K562 (cell line): Measurements from ENCODE around the gene SPTBN4. TPM values are rescaled to one million over a fixed set of nuclear protein-coding genes. Genes with fewer than 3 reads are reported as not detected.

Experiments used
- ATF1 ChIP-seq, 2 experiments: fragments of 450-650 bp in 1 of 2; IDR thresholded peaks; 2 replicates each; pipeline ENCODE4 v1.6.1; 2016; ENCODE audit warnings: missing compliant biosample characterization in 1 of 2, missing genetic modification characterization in 1 of 2
- HDAC2 ChIP-seq: fragments of 450-650 bp; IDR thresholded peaks from 2 replicates; pipeline ENCODE4 v1.6.1; 2016; ENCODE audit warnings: mild to moderate bottlenecking
- SIN3A ChIP-seq, 2 experiments: fragments of 150-350 bp in 1 of 2; IDR thresholded peaks; 2 replicates each; pipeline ENCODE4 v1.6.1; 2011 to 2016; ENCODE audit warnings: borderline replicate concordance in 2 of 2, low read depth in 2 of 2, low read length in 2 of 2, mild to moderate bottlenecking in 2 of 2, moderate library complexity in 2 of 2; ENCODE audit not compliant: control insufficient read depth in 1 of 2
- SMARCA4 ChIP-seq: fragments of 450-650 bp; IDR thresholded peaks from 2 replicates; pipeline ENCODE4 v1.6.1; 2016
- TAF15 ChIP-seq: fragments of 200-400 bp; formaldehyde crosslinking; IDR thresholded peaks from 2 replicates; pipeline ENCODE4 v1.6.1; 2017; ENCODE audit warnings: mild to moderate bottlenecking, low read depth, low read length, moderate library complexity
- ZNF445 ChIP-seq: fragments of 250-450 bp; sonication (Bioruptor Pico); IDR thresholded peaks from 2 replicates; pipeline ENCODE4 v1.4.0; 2020; ENCODE audit warnings: low read depth, mild to moderate bottlenecking, moderate library complexity
- polyA plus RNA-seq, 8 experiments: library from polyadenylated mRNA; depleted of rRNA in 4 of 8; stranded (reverse) in 5 of 8; unstranded in 3 of 8; fragments of >200 nt; fragmentation: Nextera tagmentation in 2 of 8; fragmentation: Illumina TruSeq in 1 of 8; extraction: Ambion mirVana in 2 of 8; extraction: Trizol in 1 of 8; gene quantifications; 2 replicates each; pipeline versions ENCODE4 v1.2.1 to v1.2.3, GENCODE V29; 2011 to 2014; ENCODE audit warnings: inconsistent platforms in 1 of 8, missing spikeins in 1 of 8
- total RNA-seq, 7 experiments: library from RNA; depleted of rRNA in 6 of 7; stranded (reverse); fragments of >200 nt in 6 of 7; fragmentation: Illumina TruSeq in 2 of 7; extraction: Trizol in 2 of 7; gene quantifications; 2 replicates each; pipeline versions ENCODE4 v1.2.1 to v1.2.3, GENCODE V29; 2011 to 2021; ENCODE audit warnings: low replicate concordance in 1 of 7
- TF ChIP-seq, protein P1 (sequence below): sonication (generic); formaldehyde crosslinking; IDR thresholded peaks from 2 replicates; pipeline ENCODE4 v1.8.0; 2022; ENCODE audit warnings: mild to moderate bottlenecking, missing genetic modification reagents
- TF ChIP-seq, protein P2 (sequence below): sonication (generic); formaldehyde crosslinking; IDR thresholded peaks from 2 replicates; pipeline ENCODE4 v1.8.0; 2022; ENCODE audit warnings: mild to moderate bottlenecking, missing genetic modification reagents
- TF ChIP-seq, protein P3 (sequence below): fragments of 450-650 bp; IDR thresholded peaks from 2 replicates; pipeline ENCODE4 v1.6.1; 2014; ENCODE audit warnings: low read depth, mild to moderate bottlenecking, moderate library complexity, borderline replicate concordance

The SPTBN4 gene
- total and polyA plus RNA-seq, 9 of the 15 experiments (the other 6 are each of a cell fraction or from before 2014, with no cell fraction given), result 0.01 to 1.5 (median 0.86) TPM

DNA sequence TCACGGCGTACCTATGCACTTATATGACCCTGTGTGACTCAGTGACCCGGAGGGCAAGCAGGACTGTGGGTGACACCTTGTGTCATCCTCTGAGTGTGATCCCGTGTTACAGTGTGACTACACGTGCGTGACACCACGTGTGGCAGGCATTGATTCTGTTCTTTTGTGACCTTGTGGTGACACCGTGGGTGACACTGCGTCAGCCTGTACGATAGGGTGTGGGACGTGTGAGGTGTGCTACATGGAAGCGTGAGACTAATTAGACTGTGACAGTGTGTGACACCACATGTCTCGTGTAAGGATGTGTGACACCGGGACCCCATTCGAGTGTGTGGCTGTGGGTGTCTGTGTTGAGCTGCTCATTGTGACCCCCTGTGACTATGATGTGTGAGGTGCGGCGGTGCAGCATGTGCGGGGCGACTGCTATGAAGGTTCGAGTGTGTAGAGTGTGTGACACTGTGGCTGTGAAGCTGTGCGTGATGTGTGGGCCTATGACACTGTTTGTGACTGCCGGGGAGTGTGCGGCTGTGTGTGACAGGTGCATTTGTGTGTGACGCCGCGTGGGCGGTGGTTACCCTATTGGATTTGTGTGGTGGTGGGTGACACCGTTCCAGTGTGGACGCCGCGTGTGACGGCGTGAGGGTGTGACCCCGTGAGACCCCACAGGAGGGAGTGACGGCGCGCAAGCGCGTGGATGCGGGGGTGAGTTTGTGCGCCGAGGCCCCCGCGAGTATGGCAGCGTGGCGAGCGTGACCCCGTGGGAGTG lies 399 bp upstream of the SPTBN4 start (continued):
- TF ChIP-seq HDAC2, result 0 out of 2 replicates have a peak, but pooled peaks have one; percentile 32
- TF ChIP-seq, protein P1, sequence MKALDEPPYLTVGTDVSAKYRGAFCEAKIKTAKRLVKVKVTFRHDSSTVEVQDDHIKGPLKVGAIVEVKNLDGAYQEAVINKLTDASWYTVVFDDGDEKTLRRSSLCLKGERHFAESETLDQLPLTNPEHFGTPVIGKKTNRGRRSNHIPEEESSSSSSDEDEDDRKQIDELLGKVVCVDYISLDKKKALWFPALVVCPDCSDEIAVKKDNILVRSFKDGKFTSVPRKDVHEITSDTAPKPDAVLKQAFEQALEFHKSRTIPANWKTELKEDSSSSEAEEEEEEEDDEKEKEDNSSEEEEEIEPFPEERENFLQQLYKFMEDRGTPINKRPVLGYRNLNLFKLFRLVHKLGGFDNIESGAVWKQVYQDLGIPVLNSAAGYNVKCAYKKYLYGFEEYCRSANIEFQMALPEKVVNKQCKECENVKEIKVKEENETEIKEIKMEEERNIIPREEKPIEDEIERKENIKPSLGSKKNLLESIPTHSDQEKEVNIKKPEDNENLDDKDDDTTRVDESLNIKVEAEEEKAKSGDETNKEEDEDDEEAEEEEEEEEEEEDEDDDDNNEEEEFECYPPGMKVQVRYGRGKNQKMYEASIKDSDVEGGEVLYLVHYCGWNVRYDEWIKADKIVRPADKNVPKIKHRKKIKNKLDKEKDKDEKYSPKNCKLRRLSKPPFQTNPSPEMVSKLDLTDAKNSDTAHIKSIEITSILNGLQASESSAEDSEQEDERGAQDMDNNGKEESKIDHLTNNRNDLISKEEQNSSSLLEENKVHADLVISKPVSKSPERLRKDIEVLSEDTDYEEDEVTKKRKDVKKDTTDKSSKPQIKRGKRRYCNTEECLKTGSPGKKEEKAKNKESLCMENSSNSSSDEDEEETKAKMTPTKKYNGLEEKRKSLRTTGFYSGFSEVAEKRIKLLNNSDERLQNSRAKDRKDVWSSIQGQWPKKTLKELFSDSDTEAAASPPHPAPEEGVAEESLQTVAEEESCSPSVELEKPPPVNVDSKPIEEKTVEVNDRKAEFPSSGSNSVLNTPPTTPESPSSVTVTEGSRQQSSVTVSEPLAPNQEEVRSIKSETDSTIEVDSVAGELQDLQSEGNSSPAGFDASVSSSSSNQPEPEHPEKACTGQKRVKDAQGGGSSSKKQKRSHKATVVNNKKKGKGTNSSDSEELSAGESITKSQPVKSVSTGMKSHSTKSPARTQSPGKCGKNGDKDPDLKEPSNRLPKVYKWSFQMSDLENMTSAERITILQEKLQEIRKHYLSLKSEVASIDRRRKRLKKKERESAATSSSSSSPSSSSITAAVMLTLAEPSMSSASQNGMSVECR (CRISPR knock-in tag), result no peak
- TF ChIP-seq SMARCA4, result peak; percentile 41; the same call in 1 of the 2 replicates
- TF ChIP-seq, protein P2, sequence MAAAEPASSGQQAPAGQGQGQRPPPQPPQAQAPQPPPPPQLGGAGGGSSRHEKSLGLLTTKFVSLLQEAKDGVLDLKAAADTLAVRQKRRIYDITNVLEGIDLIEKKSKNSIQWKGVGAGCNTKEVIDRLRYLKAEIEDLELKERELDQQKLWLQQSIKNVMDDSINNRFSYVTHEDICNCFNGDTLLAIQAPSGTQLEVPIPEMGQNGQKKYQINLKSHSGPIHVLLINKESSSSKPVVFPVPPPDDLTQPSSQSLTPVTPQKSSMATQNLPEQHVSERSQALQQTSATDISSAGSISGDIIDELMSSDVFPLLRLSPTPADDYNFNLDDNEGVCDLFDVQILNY, result 0 out of 2 replicates have a peak, but pooled peaks have one; percentile 56
- no peak for TF ChIP-seq ATF1 (CRISPR knock-in tag; IDR thresholded peaks at IDR 0.05)
- TF ChIP-seq ATF1 (tag; IDR thresholded peaks at IDR 0.05), result peak; percentile 55
- TF ChIP-seq, protein P3, sequence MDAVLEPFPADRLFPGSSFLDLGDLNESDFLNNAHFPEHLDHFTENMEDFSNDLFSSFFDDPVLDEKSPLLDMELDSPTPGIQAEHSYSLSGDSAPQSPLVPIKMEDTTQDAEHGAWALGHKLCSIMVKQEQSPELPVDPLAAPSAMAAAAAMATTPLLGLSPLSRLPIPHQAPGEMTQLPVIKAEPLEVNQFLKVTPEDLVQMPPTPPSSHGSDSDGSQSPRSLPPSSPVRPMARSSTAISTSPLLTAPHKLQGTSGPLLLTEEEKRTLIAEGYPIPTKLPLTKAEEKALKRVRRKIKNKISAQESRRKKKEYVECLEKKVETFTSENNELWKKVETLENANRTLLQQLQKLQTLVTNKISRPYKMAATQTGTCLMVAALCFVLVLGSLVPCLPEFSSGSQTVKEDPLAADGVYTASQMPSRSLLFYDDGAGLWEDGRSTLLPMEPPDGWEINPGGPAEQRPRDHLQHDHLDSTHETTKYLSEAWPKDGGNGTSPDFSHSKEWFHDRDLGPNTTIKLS, result peak; percentile 14; the same call in 1 of the 2 replicates
- peak in 1 of 2 experiments; percentile 47; a peak in 1 of 4 replicates for TF ChIP-seq SIN3A (IDR thresholded peaks at IDR 0.05; ENCODE audit: borderline replicate concordance in 2 of 2, control insufficient read depth in 1 of 2, low read depth in 2 of 2, low read length in 2 of 2)
- no peak for TF ChIP-seq ZNF445 (CRISPR knock-in tag)
- no peak for TF ChIP-seq TAF15
